SK-N-SH (cell line): ENCODE results near the gene PEAK1. TPM values are rescaled to one million over a fixed set of nuclear protein-coding genes. Genes with fewer than 3 reads are reported as not detected.

ENCODE experiments used
- CTCF ChIA-PET: fragments of 300-600, 350-600 bp; formaldehyde crosslinking; extraction: SDS; loops from one replicate; lab custom pipeline; 2021; lab: Yijun Ruan, JAX
- POLR2A ChIA-PET: fragments of 350-600 bp; sonication (Branson Sonifier 250); formaldehyde crosslinking; extraction: SDS; loops from one replicate; lab custom pipeline; 2020; ENCODE audit warnings: antibody characterized with exemption, inconsistent platforms; lab: Yijun Ruan, JAX
- DNase-seq: peaks from one replicate; pipeline ENCODE4 v3.0.0; 2012
- H2AFZ ChIP-seq: fragments of 200-600 bp; sonication (generic); 2 replicates; pipeline ENCODE4 v1.8.1; 2016; ENCODE audit warnings: antibody characterized with exemption, mild to moderate bottlenecking, low read depth
- H3F3A ChIP-seq: fragments of 200-600 bp; sonication (generic); replicated peaks from 2 replicates; pipeline ENCODE3; 2016; ENCODE audit warnings: antibody characterized with exemption, mild to moderate bottlenecking; ENCODE audit not compliant: insufficient read depth
- H3K27ac ChIP-seq, 2 experiments: fragments of 200-500 bp in 1 of 2; fragments of 200-600 bp in 1 of 2; sonication (Bioruptor generic) in 1 of 2; sonication (generic), shearing (Covaris generic) in 1 of 2; 2 replicates each; pipeline versions ENCODE4 v1.5.1 to v1.6.1; 2014 to 2016; ENCODE audit warnings: low read depth in 2 of 2, inconsistent platforms in 1 of 2, low read length in 1 of 2, mild to moderate bottlenecking in 1 of 2, mixed read lengths in 1 of 2
- H3K27me3 ChIP-seq: fragments of 200-600 bp; sonication (generic), shearing (Covaris generic); 2 replicates; pipeline ENCODE4 v1.6.1; 2016; ENCODE audit warnings: mixed run types; ENCODE audit not compliant: insufficient read depth
- H3K36me3 ChIP-seq, 2 experiments: fragments of 200-500 bp in 1 of 2; fragments of 200-600 bp in 1 of 2; sonication (Bioruptor generic) in 1 of 2; sonication (generic) in 1 of 2; replicated peaks in 1 of 2; 2 replicates each; pipeline versions ENCODE3 to v1.5.1; 2014 to 2016; ENCODE audit warnings: low read length in 1 of 2, mild to moderate bottlenecking in 1 of 2; ENCODE audit not compliant: insufficient read depth in 2 of 2, control insufficient read depth in 1 of 2
- H3K4me1 ChIP-seq, 2 experiments: fragments of 200-500 bp in 1 of 2; fragments of 200-600 bp in 1 of 2; sonication (Bioruptor generic) in 1 of 2; sonication (generic), shearing (Covaris generic) in 1 of 2; 2 replicates each; pipeline versions ENCODE4 v1.5.1 to v1.6.1; 2014 to 2016; ENCODE audit warnings: low read depth in 1 of 2, low read length in 1 of 2, mixed run types in 1 of 2; ENCODE audit not compliant: insufficient read depth in 2 of 2, control insufficient read depth in 1 of 2
- H3K4me2 ChIP-seq: fragments of 200-600 bp; sonication (generic), shearing (Covaris generic); 2 replicates; pipeline ENCODE4 v1.6.1; 2017; ENCODE audit warnings: mixed run types
- H3K4me3 ChIP-seq, 2 experiments: fragments of 200-500 bp in 1 of 2; fragments of 200-600 bp in 1 of 2; sonication (Bioruptor generic) in 1 of 2; sonication (generic), shearing (Covaris generic) in 1 of 2; 2 replicates each; pipeline versions ENCODE4 v1.5.1 to v1.8.1; 2014 to 2016; ENCODE audit warnings: low read depth in 2 of 2, inconsistent platforms in 1 of 2, low read length in 1 of 2, mild to moderate bottlenecking in 1 of 2, mixed read lengths in 1 of 2, moderate library complexity in 1 of 2
- H3K79me2 ChIP-seq: fragments of 200-600 bp; sonication (generic); 2 replicates; pipeline ENCODE4 v1.8.1; 2017; ENCODE audit warnings: mild to moderate bottlenecking; ENCODE audit not compliant: insufficient read depth
- H3K9ac ChIP-seq: fragments of 200-600 bp; sonication (generic); 2 replicates; pipeline ENCODE4 v1.6.1; 2017; ENCODE audit warnings: mixed run types
- H3K9me2 ChIP-seq: fragments of 200-600 bp; sonication (generic); 2 replicates; pipeline ENCODE4 v1.6.1; 2017; ENCODE audit warnings: mixed run types
- H3K9me3 ChIP-seq: fragments of 200-600 bp; sonication (generic); 2 replicates; pipeline ENCODE4 v1.6.1; 2017; ENCODE audit warnings: mixed run types, mild to moderate bottlenecking, moderate library complexity
- H4K20me1 ChIP-seq: fragments of 200-600 bp; sonication (generic); 2 replicates; pipeline ENCODE4 v1.6.1; 2017; ENCODE audit warnings: mild to moderate bottlenecking, mixed run types; ENCODE audit not compliant: insufficient read depth
- ELF1 ChIP-seq: IDR thresholded peaks from 2 replicates; pipeline ENCODE4 v1.4.0; 2012
- FOSL2 ChIP-seq: IDR thresholded peaks from 2 replicates; pipeline ENCODE4 v1.4.0; 2012; ENCODE audit warnings: low read depth, mild to moderate bottlenecking, moderate library complexity, borderline replicate concordance
- FOXJ3 ChIP-seq: sonication (generic); formaldehyde crosslinking; IDR thresholded peaks from 2 replicates; pipeline ENCODE4 v1.5.1; 2020; ENCODE audit warnings: mild to moderate bottlenecking, missing genetic modification reagents
- FOXM1 ChIP-seq: IDR thresholded peaks from 2 replicates; pipeline ENCODE4 v1.4.0; 2012; ENCODE audit warnings: low read depth, mild to moderate bottlenecking
- NFIC ChIP-seq: IDR thresholded peaks from 2 replicates; pipeline ENCODE4 v1.4.0; 2012; ENCODE audit warnings: borderline replicate concordance
- NRF1 ChIP-seq: IDR thresholded peaks from 2 replicates; pipeline ENCODE4 v1.6.1; 2012; ENCODE audit warnings: low read depth, mild to moderate bottlenecking, low read length
- RCOR1 ChIP-seq: fragments of 150-350 bp; IDR thresholded peaks from 2 replicates; pipeline ENCODE4 v1.6.1; 2017; ENCODE audit warnings: antibody characterized with exemption, low read length
- REST ChIP-seq: IDR thresholded peaks from 2 replicates; pipeline ENCODE4 v1.6.1; 2012; ENCODE audit warnings: mild to moderate bottlenecking, low read depth, low read length, moderate library complexity
- RFX5 ChIP-seq: IDR thresholded peaks from 2 replicates; pipeline ENCODE4 v1.6.1; 2012; ENCODE audit warnings: mild to moderate bottlenecking, improper control_type of control experiment, low read length
- SMC3 ChIP-seq: IDR thresholded peaks from 2 replicates; pipeline ENCODE4 v1.6.1; 2012; ENCODE audit warnings: low read depth, low read length, improper control_type of control experiment
- TCF12 ChIP-seq: IDR thresholded peaks from 2 replicates; pipeline ENCODE4 v1.4.0; 2012
- TEAD4 ChIP-seq: IDR thresholded peaks from 2 replicates; pipeline ENCODE4 v1.4.0; 2012; ENCODE audit warnings: mild to moderate bottlenecking, borderline replicate concordance; ENCODE audit not compliant: insufficient read depth
- YY1 ChIP-seq: IDR thresholded peaks from 2 replicates; pipeline ENCODE4 v1.4.0; 2012; ENCODE audit warnings: low read depth, mild to moderate bottlenecking
- ZBTB33 ChIP-seq: IDR thresholded peaks from 2 replicates; pipeline ENCODE4 v1.4.0; 2012; ENCODE audit warnings: low read depth, borderline replicate concordance
- WGBS: methylation state at CpG from one replicate; pipeline ENCODE4 v1.1.6; 2017; ENCODE audit warnings: low lambda C conversion rate; 5-methylcytosine and 5-hydroxymethylcytosine counted together
- polyA plus RNA-seq, 3 experiments: library from polyadenylated mRNA; depleted of rRNA; stranded (reverse); fragments of >200 nt; gene quantifications; 2 replicates each; pipeline ENCODE4 v1.2.3, GENCODE V29; 2012

PEAK1 gene
- polyA plus RNA-seq, 1 of the 3 experiments (the other 2 are of a cell fraction) = 9.0 TPM

- H3F3A ChIP-seq = no peaks in the 10 kb centered on the region
- ChIA-PET POLR2A (no interaction called here), CTCF (no interaction called here)
- H3K9ac ChIP-seq = no peak overlapping the region
- H3K27me3 ChIP-seq = no peaks in the 10 kb centered on the region
- no peaks in the 10 kb centered on the region for H3K9me3 ChIP-seq
- no peak for DNase-seq
- no peak overlapping the region for H3K27ac ChIP-seq
- no peak overlapping the region for H3K4me2 ChIP-seq
- H4K20me1 ChIP-seq = peaks cover 13% of the 10 kb centered on the region; the same call in 1 of the 2 replicates
- H3K4me1 ChIP-seq = peaks cover 0 to 5% of the 10 kb centered on the region in 2 experiments; a peak in 2 of 4 replicates
- H3K4me3 ChIP-seq = no peak overlapping the region
- TF ChIP-seq TCF12 (0 out of 2 replicates have a peak, but pooled peaks have one; percentile 18), NRF1 (no peak)
- H3K9me2 ChIP-seq = no peaks in the 10 kb centered on the region
- peaks cover 0 to under 1% of the 10 kb centered on the region in 2 experiments for H3K36me3 ChIP-seq
- peaks cover 79% of the 10 kb centered on the region for H3K79me2 ChIP-seq
- H2AFZ ChIP-seq = no peak overlapping the region
- WGBS = 100% methylated on average over 1 of the region's 1 CpG
Measured at GRCh38 chr15:77329202-77329601, 90.7 kb downstream of the PEAK1 start.

GRCh38 chr15:77327844-77328529, 91.9 kb downstream of the PEAK1 start:
- H3K9me2 ChIP-seq = no peaks in the 10 kb centered on the region
- peaks cover 82% of the 10 kb centered on the region for H3K79me2 ChIP-seq
- no peak for TF ChIP-seq TEAD4
- no peak for TF ChIP-seq RCOR1
- no peak for TF ChIP-seq RFX5
- TF ChIP-seq ZBTB33 = no peak
- TF ChIP-seq FOXJ3 (CRISPR knock-in tag) = no peak
- TF ChIP-seq ELF1 = no peak
- TF ChIP-seq REST = no peak
- TF ChIP-seq NFIC = no peak
- no peak for TF ChIP-seq FOXM1
- no peak for TF ChIP-seq FOSL2
- no peak for TF ChIP-seq SMC3
- TF ChIP-seq YY1 = no peak
- TF ChIP-seq, all 33 proteins: peak for 0
- DNase-seq = no peak
- Histone ChIP-seq H3K4me3 (no peak overlapping the region), H3F3A (no peaks in the 10 kb centered on the region), H3K4me1 (peaks cover 0 to 5% of the 10 kb centered on the region in 2 experiments; a peak in 2 of 4 replicates), H3K27ac (no peak overlapping the region), H3K4me2 (no peak overlapping the region), H3K36me3 (peaks cover 0 to 4% of the 10 kb centered on the region in 2 experiments), H2AFZ (no peak overlapping the region), H3K9me3 (no peaks in the 10 kb centered on the region), H3K27me3 (no peaks in the 10 kb centered on the region), H4K20me1 (peaks cover 13% of the 10 kb centered on the region; the same call in 1 of the 2 replicates), H3K9ac (no peak overlapping the region)
- ChIA-PET CTCF (interaction anchor here (0.9 to 1.4 kb wide), 2 partner anchors 9 to 220 kb away, joined by 3 read pairs; no protein-coding TSS in a partner anchor), POLR2A (no interaction called here)
- WGBS = 94% methylated on average over 3 of the region's 3 CpGs
